ENCODE data around the gene XDH.

The XDH gene

GRCh38 chr2:31327505-31327904, 87.0 kb downstream of the XDH start:
- no peak for DNase-seq

- peak; percentile 15 for DNase-seq
These were observed 90.4 kb downstream of the XDH start for GRCh38 chr2:31324016-31324633.

GRCh38 chr2:31322371-31322770, 92.2 kb downstream of the XDH start:
- DNase-seq, result no peak

DNA sequence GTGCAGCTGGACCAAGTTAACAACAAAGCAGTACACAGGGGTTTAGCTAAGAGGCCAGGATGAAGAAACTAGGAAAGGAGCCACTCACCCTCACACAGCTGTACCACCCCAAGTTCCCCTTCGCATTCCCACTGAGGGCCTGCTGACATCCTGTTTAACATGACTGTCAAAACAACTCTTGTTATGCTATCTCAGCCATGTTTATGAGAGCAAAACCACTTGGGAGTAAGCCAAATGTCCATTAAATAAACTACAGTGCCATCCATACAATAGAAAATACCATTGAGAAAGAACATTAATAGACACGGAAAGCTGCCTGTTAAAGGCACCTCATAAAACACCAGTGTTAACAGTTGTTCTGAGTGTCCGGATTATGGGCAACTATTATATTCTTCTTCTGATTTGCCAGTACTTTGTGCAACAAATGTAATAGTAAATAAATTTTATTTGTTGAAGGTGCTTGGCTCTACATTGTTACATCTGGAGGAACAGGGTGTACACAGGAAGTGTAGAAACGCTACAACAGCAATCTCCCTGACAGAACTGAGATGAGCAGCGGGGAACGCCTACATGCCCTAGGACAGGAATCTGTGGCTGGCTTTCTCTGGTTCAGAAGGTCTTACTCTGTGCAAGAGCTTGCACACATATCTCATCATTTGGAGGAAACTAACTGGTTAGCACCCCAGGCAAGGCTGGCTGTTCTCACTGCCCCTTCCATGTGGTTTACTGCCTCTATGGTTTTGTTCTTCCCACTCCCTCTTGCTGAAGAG, 95.0 kb downstream of the XDH start:
- peak; percentile 74 for DNase-seq

- DNase-seq, result peak; percentile 93
These were observed 95.9 kb downstream of the XDH start for GRCh38 chr2:31318361-31319336.

- DNase-seq, result no peak
These were observed 97.1 kb downstream of the XDH start for GRCh38 chr2:31317396-31317795.

DNA sequence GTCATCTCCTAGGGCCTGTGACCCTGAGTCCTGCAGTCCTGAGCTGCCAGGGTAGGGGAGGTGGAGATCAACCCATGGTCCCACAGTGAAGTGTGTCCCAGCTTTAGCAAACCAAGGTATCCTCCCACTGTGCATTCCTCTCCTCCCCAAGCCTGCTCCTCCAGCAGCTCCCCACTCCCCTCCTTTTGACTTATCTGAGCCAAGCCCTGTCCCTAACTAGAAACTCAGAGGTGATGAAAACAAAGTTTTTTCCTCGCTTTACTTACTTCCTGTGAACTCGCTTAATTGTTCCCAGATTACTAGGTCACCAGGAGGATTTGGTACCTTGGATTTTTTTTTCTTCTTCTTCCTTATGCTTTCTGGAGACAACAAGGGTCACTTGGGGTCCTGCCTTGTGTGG, 99.8 kb downstream of the XDH start:
- DNase-seq, result no peak

DNA sequence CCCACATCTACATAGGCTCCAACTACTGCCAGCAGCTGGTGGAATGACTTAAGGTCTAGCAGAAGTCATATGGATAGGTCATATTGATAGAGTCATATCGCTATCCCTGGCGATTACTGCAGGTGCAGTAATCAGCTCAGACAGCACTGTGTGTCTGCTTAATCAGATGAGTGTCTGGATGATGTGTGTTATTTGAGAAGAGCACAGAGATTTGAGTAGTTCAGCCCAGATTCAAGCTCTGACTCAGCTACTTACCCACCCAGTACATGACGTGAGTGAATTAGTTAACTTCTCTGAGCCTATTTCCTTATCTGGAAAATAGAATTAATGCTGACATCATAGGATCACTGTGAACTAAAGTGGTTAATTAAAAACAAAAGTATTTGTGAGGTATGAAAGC, 101.6 kb downstream of the XDH start:
- no peak for DNase-seq

GRCh38 chr2:31304816-31305215, 109.7 kb downstream of the XDH start:
- DNase-seq, result no peak

DNA sequence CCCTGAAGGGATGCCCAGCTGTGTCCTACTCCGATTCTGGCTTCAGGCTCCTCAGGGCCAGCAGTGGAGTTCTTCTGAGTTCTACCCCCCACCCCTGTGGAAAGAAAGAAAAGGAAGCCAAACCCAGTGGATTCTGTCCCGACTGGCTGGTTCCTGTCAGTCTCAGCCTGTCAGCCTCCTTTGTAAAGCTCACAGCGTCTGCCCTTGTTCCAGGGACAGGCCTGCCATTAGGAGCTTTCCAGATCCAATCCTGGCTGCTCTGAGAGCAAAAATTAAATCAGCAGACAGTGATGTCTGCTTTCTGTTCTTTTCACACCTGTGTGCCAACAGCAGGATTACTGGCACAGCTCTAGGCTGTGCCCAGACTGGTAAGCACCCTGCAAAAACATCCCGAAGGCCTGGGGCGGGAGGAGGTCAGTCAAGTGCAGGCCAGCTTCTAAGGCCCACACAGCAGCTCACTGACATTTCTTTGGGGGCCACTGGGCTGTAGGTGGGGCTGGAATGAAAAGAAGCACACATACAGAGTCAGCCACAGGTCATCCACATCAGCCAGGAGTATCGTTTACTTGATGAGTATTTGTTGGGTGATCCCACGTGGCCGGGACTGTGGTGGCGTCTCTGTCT, 111.5 kb downstream of the XDH start:
- DNase-seq, result no peak

- no peak for DNase-seq
These were observed 114.2 kb downstream of the XDH start for GRCh38 chr2:31300309-31300708.

GRCh38 chr2:31299547-31299946, 115.0 kb downstream of the XDH start:
- DNase-seq, result no peak

DNA sequence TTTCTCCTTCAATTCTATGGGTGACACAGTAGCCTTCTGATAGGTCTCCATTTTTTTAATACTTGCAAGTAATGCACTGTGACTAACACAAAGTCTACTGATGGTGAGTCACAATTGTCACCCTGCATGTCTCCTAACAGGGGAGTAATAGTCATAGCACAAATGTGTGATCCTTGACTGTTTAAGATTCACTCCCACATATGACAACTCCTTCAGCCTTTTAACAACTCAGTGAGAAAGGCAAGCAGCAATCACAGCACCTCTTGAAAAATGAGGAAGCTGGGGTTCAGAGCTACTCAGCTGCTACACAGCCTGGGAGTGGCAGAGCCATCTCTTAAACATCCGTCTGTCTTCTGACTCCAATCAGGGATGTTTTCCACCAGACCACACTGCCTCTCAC, 116.8 kb downstream of the XDH start:
- DNase-seq, result peak; percentile 60

GRCh38 chr2:31296641-31297287, 117.8 kb downstream of the XDH start:
- no peak for DNase-seq

GRCh38 chr2:31294196-31294595, 120.3 kb downstream of the XDH start:
- DNase-seq, result no peak

GRCh38 chr2:31287654-31288053, 126.9 kb downstream of the XDH start:
- DNase-seq, result peak; percentile 9

DNA sequence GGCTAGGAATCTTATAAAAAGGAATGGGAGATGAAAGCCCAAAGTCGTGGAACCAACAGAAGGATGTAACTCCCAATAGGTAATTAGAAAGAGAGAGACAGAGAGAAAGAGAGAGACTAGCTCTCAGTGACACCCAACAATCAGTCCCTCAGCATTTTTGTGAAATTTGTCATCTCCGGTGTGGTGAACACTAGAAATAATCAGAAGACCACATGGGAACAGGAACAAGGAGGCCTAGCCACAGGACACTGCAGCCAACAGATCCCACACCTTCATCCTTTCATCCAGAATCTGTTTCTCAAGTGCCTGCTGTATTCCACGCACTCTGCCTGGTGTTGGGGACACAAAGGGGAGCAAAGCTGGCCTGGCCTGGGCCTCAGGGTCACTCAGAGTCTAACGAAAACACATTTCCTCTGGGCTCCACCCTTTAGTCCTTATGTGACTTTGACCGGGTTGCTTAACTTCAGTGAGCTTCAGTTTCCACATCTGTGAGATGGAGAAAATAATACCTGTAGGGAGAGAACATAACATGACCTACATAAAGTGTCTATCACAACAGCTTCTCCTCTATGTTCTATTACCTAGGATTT, 127.5 kb downstream of the XDH start:
- DNase-seq, result peak; percentile 5

- DNase-seq, result peak; percentile 21
These were observed 128.3 kb downstream of the XDH start for GRCh38 chr2:31286230-31286629.
